Astrocyte of the cerebellum (primary cell): ENCODE measurements around the gene TMEM200A.

Experiments
- DNase-seq: peaks from one replicate; pipeline ENCODE4 v3.0.0-alpha.2; 2011; ENCODE audit warnings: low read depth
- H3K4me3 ChIP-seq: 2 replicates; pipeline ENCODE4 v1.5.1; 2011; ENCODE audit warnings: mild to moderate bottlenecking, low read depth, low read length, moderate library complexity
- CTCF ChIP-seq: IDR thresholded peaks from 2 replicates; pipeline ENCODE4 v1.5.1; 2012; ENCODE audit warnings: low read length, low read depth, moderate library complexity, mild to moderate bottlenecking; ENCODE audit errors: missing control alignments
- in situ Hi-C: cut with HindIII; loops from 2 replicates; pipeline ENCODE4 v1.10.0; 2017; ENCODE audit warnings: low sequenced_read_pairs

TMEM200A gene

GRCh38 chr6:130435181-130435580, 69.4 kb downstream of the TMEM200A start:
- no peak for DNase-seq
- H3K4me3 ChIP-seq = no peak overlapping the region
- in situ Hi-C loops = no loop called here
- no peak for TF ChIP-seq CTCF

GRCh38 chr6:130437961-130438360, 72.1 kb downstream of the TMEM200A start:
- DNase-seq = no peak
- no peak overlapping the region for H3K4me3 ChIP-seq
- no peak for TF ChIP-seq CTCF
- in situ Hi-C loops = no loop called here

GRCh38 chr6:130447374-130447773, 81.6 kb downstream of the TMEM200A start:
- no peak overlapping the region for H3K4me3 ChIP-seq
- TF ChIP-seq CTCF = no peak
- no peak for DNase-seq
- in situ Hi-C loops = no loop called here

GRCh38 chr6:130452336-130452735, 86.5 kb downstream of the TMEM200A start:
- TF ChIP-seq CTCF = no peak
- DNase-seq = no peak
- in situ Hi-C loops = no loop called here
- H3K4me3 ChIP-seq = no peak overlapping the region

- TF ChIP-seq CTCF = no peak
- in situ Hi-C loops = no loop called here
- DNase-seq = peak; percentile 9
- H3K4me3 ChIP-seq = no peak overlapping the region
Observed at GRCh38 chr6:130453230-130453629, 87.4 kb downstream of the TMEM200A start.

- no peak for DNase-seq
- in situ Hi-C loops = no loop called here
- TF ChIP-seq CTCF = no peak
- H3K4me3 ChIP-seq = no peak overlapping the region
Observed at GRCh38 chr6:130457605-130458004, 91.8 kb downstream of the TMEM200A start.

GRCh38 chr6:130459316-130459715, 93.5 kb downstream of the TMEM200A start:
- no peak overlapping the region for H3K4me3 ChIP-seq
- no peak for DNase-seq
- in situ Hi-C loops = no loop called here
- TF ChIP-seq CTCF = no peak
